H1 (cell line): ENCODE results near the gene CT47A1. TPM values are rescaled to one million over a fixed set of nuclear protein-coding genes. Genes with fewer than 3 reads are reported as not detected.

ENCODE experiments used
- CTCF ChIA-PET: fragments of 300-600 bp; sonication (Branson Sonifier 250); formaldehyde crosslinking; loops from one replicate; lab custom pipeline; 2021; ENCODE audit not compliant: partially characterized antibody; lab: Charles Lee
- POLR2A ChIA-PET: fragments of 300-600 bp; sonication (Branson Sonifier 250); formaldehyde crosslinking; loops from one replicate; lab custom pipeline; 2021; ENCODE audit warnings: inconsistent platforms; ENCODE audit not compliant: partially characterized antibody; lab: Charles Lee
- DNase-seq, 2 experiments: peaks; one replicate each; pipeline versions ENCODE4 v3.0.0 to v3.0.0-alpha.2; 2010 to 2022; ENCODE audit warnings: low spot score in 2 of 2, low read depth in 1 of 2, mixed read lengths in 1 of 2
- FAIRE-seq: peaks from 2 replicates; lab custom pipeline; 2011; peaks lifted over from hg19 to GRCh38; lab: Jason Lieb, UNC
- H2AFZ ChIP-seq: 2 replicates; pipeline ENCODE4 v1.8.1; 2012; ENCODE audit warnings: low read length, inconsistent platforms
- H2AK5ac ChIP-seq: 2 replicates; pipeline ENCODE4 v1.6.1; 2013; ENCODE audit warnings: low read depth, low read length
- H2BK120ac ChIP-seq: replicated peaks from 2 replicates; pipeline ENCODE3; 2013; ENCODE audit warnings: low read depth, low read length, inconsistent platforms
- H2BK12ac ChIP-seq: 2 replicates; pipeline ENCODE4 v1.6.1; 2013; ENCODE audit warnings: low read depth, low read length
- H2BK15ac ChIP-seq: 2 replicates; pipeline ENCODE4 v1.6.1; 2013; ENCODE audit warnings: low read length
- H2BK20ac ChIP-seq: 2 replicates; pipeline ENCODE4 v1.6.1; 2013; ENCODE audit warnings: low read length
- H2BK5ac ChIP-seq: 2 replicates; pipeline ENCODE4 v1.6.1; 2013; ENCODE audit warnings: low read depth, low read length
- H3K14ac ChIP-seq: 2 replicates; pipeline ENCODE4 v1.6.1; 2013; ENCODE audit warnings: inconsistent platforms; ENCODE audit not compliant: insufficient read length
- H3K18ac ChIP-seq: 2 replicates; pipeline ENCODE4 v1.6.1; 2013; ENCODE audit warnings: low read length; ENCODE audit errors: extremely low read depth
- H3K23ac ChIP-seq: 2 replicates; pipeline ENCODE4 v1.6.1; 2013; ENCODE audit warnings: inconsistent platforms; ENCODE audit not compliant: insufficient read length
- H3K23me2 ChIP-seq: 2 replicates; pipeline ENCODE4 v1.6.1; 2013; ENCODE audit warnings: low read depth, low read length
- H3K27ac ChIP-seq: 2 replicates; pipeline ENCODE4 v1.6.1; 2011; ENCODE audit warnings: low read depth, low read length, inconsistent platforms
- H3K27me3 ChIP-seq, 4 experiments: replicated peaks in 1 of 4; 1 replicate in 1 of 4; 2 replicates in 3 of 4; pipeline versions ENCODE4 v1.6.1 to v1.8.1; 2011 to 2013; ENCODE audit warnings: low read length in 3 of 4, mild to moderate bottlenecking in 3 of 4, inconsistent platforms in 2 of 4, mixed read lengths in 2 of 4, moderate library complexity in 1 of 4; ENCODE audit not compliant: control insufficient read depth in 3 of 4, insufficient read depth in 3 of 4; ENCODE audit errors: extremely low read depth in 1 of 4
- H3K36me3 ChIP-seq, 4 experiments: 2 replicates each; pipeline versions ENCODE4 v1.6.1 to v1.8.1; 2011 to 2013; ENCODE audit warnings: mild to moderate bottlenecking in 4 of 4, low read length in 3 of 4, moderate library complexity in 2 of 4, control low read depth in 1 of 4, inconsistent platforms in 1 of 4; ENCODE audit not compliant: insufficient read depth in 4 of 4, control insufficient read depth in 2 of 4
- H3K4ac ChIP-seq: replicated peaks from 2 replicates; pipeline ENCODE3; 2013; ENCODE audit warnings: low read length, low read depth, mixed read lengths, inconsistent platforms; ENCODE audit not compliant: insufficient read length
- H3K4me1 ChIP-seq, 4 experiments: replicated peaks in 1 of 4; 1 replicate in 1 of 4; 2 replicates in 3 of 4; pipeline versions ENCODE4 v1.6.1 to v1.8.1; 2011 to 2013; ENCODE audit warnings: low read length in 3 of 4, inconsistent platforms in 2 of 4, mixed read lengths in 1 of 4; ENCODE audit not compliant: insufficient read depth in 4 of 4, control insufficient read depth in 3 of 4
- H3K4me2 ChIP-seq, 2 experiments: 2 replicates each; pipeline versions ENCODE4 v1.6.1 to v1.8.1; 2011 to 2013; ENCODE audit warnings: low read depth in 2 of 2, low read length in 2 of 2, control low read depth in 1 of 2, inconsistent platforms in 1 of 2, mild to moderate bottlenecking in 1 of 2; ENCODE audit not compliant: insufficient read depth in 1 of 2
- H3K4me3 ChIP-seq, 4 experiments: fragments of 200-600, 300-600 bp in 1 of 4; sonication (generic), shearing (Covaris generic), sonication (Bioruptor Twin) in 1 of 4; 2 replicates each; pipeline versions ENCODE4 v1.5.1 to v1.8.1; 2011 to 2016; ENCODE audit warnings: low read length in 4 of 4, low read depth in 3 of 4, control low read depth in 2 of 4, inconsistent platforms in 2 of 4, mild to moderate bottlenecking in 2 of 4, mixed read lengths in 1 of 4, moderate library complexity in 1 of 4; ENCODE audit not compliant: insufficient read depth in 2 of 4; ENCODE audit errors: extremely low read depth in 1 of 4
- H3K56ac ChIP-seq: replicated peaks from 2 replicates; pipeline ENCODE3; 2013; ENCODE audit warnings: low read depth, mild to moderate bottlenecking, mixed read lengths, low read length, inconsistent platforms; ENCODE audit not compliant: insufficient read length
- H3K79me1 ChIP-seq: 2 replicates; pipeline ENCODE4 v1.6.1; 2013; ENCODE audit warnings: low read depth, low read length, control low read depth
- H3K79me2 ChIP-seq, 2 experiments: 2 replicates each; pipeline versions ENCODE4 v1.6.1 to v1.8.1; 2012 to 2013; ENCODE audit warnings: low read length in 2 of 2, mild to moderate bottlenecking in 2 of 2, inconsistent platforms in 1 of 2; ENCODE audit not compliant: insufficient read depth in 2 of 2, control insufficient read depth in 1 of 2
- H3K9ac ChIP-seq, 4 experiments: replicated peaks in 1 of 4; 1 replicate in 1 of 4; 2 replicates in 3 of 4; pipeline versions ENCODE4 v1.6.1 to v1.8.1; 2011 to 2013; ENCODE audit warnings: low read depth in 3 of 4, low read length in 3 of 4, control low read depth in 2 of 4, mild to moderate bottlenecking in 2 of 4, moderate library complexity in 2 of 4, inconsistent platforms in 1 of 4; ENCODE audit errors: extremely low read depth in 1 of 4
- H3K9me3 ChIP-seq, 2 experiments: 2 replicates each; pipeline versions ENCODE4 v1.6.1 to v1.8.1; 2012 to 2013; ENCODE audit warnings: mild to moderate bottlenecking in 2 of 2, moderate library complexity in 2 of 2, control low read depth in 1 of 2, inconsistent platforms in 1 of 2, low read depth in 1 of 2, low read length in 1 of 2, mixed read lengths in 1 of 2; ENCODE audit not compliant: insufficient read depth in 2 of 2
- H4K20me1 ChIP-seq, 2 experiments: replicated peaks in 1 of 2; 2 replicates each; pipeline versions ENCODE3 to v1.8.1; 2011 to 2013; ENCODE audit warnings: inconsistent platforms in 2 of 2, low read length in 2 of 2, mild to moderate bottlenecking in 1 of 2; ENCODE audit not compliant: insufficient read depth in 2 of 2, control insufficient read depth in 1 of 2
- H4K5ac ChIP-seq: 2 replicates; pipeline ENCODE4 v1.6.1; 2013; ENCODE audit warnings: low read length, low read depth, mixed read lengths, inconsistent platforms; ENCODE audit not compliant: insufficient read length
- H4K8ac ChIP-seq: 2 replicates; pipeline ENCODE4 v1.8.0; 2013; ENCODE audit warnings: mild to moderate bottlenecking, moderate library complexity, low read length, inconsistent platforms; ENCODE audit not compliant: insufficient read depth; ENCODE audit errors: extremely low read depth
- H4K91ac ChIP-seq: replicated peaks from 2 replicates; pipeline ENCODE3; 2013; ENCODE audit warnings: low read length, mixed read lengths, inconsistent platforms; ENCODE audit not compliant: insufficient read length
- SIX5 ChIP-seq: IDR thresholded peaks from 2 replicates; pipeline ENCODE4 v1.6.1; 2011; ENCODE audit warnings: mild to moderate bottlenecking, low read depth, low read length
- SUZ12 ChIP-seq: fragments of 200-600 bp; sonication (generic); IDR thresholded peaks from 2 replicates; pipeline ENCODE4 v1.6.1; 2012; ENCODE audit warnings: mild to moderate bottlenecking, inconsistent platforms, low read length, moderate library complexity, mixed read lengths
- WGBS, 2 experiments: shearing (Covaris generic) in 1 of 2; methylation state at CpG; one replicate each; pipeline versions ENCODE4 v1.1.6 to v1.1.7; 2013 to 2015; ENCODE audit warnings: low lambda C conversion rate in 2 of 2, mixed read lengths in 2 of 2, inconsistent platforms in 1 of 2, low coverage in 1 of 2, missing lambda C conversion rate in 1 of 2; ENCODE audit not compliant: insufficient replicate concordance in 2 of 2, insufficient coverage in 1 of 2, insufficient read length in 1 of 2; ENCODE audit errors: extremely low coverage in 1 of 2, missing lambda C conversion rate in 1 of 2; 5-methylcytosine and 5-hydroxymethylcytosine counted together
- polyA plus RNA-seq, 7 experiments: library from polyadenylated mRNA; depleted of rRNA in 3 of 7; stranded (reverse) in 5 of 7; unstranded in 2 of 7; fragments of >200 nt in 5 of 7; fragments of 200-250 nt in 2 of 7; gene quantifications; 1 replicate in 5 of 7; 2 replicates in 1 of 7; 4 replicates in 1 of 7; pipeline versions ENCODE4 v1.2.1 to v1.2.3, GENCODE V29; 2011 to 2013; ENCODE audit warnings: missing spikeins in 2 of 7, mixed read lengths in 2 of 7
- total RNA-seq: library from RNA; stranded (reverse); fragmentation: NEBNext Ultra II Directional; extraction: Animal tissue kit (Norgen Biotek cat#: 25700); gene quantifications from 2 replicates; pipeline ENCODE4 v1.2.1, GENCODE V29; 2021
- TF ChIP-seq, protein P1 (sequence below): IDR thresholded peaks from 2 replicates; pipeline ENCODE4 v1.6.1; 2012; ENCODE audit warnings: low read length, inconsistent platforms

CT47A1 gene
- total and polyA plus RNA-seq, 2 of the 8 experiments (the other 6 are each of a cell fraction or from before 2014, with no cell fraction given) = not detected

DNA sequence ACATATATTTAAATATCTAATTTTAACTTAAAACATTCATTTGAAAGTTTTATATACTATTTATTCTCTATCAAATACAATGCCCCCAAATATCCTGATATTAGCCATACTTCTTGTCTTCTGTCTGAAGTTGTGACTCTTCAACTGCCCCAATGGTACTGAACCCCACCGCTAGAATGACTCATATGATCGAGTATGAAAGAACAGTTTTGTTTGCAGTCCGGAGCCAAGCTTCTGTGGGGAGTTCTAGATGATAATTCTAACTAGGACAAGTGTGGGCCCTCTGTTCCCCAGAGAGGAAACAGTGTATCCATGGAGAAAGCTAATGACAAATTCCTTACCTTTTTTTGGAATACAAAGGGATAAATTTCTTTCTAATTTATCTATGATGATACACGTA, 24.7 kb upstream of the CT47A1 start:
- peaks cover 4 to 23% of the 10 kb centered on the region in 2 experiments; a peak in 3 of 4 replicates for H3K9me3 ChIP-seq
- H3K14ac ChIP-seq = no peak overlapping the region
- no peak overlapping the region for H3K27ac ChIP-seq
- no peak overlapping the region for H4K8ac ChIP-seq
- H3K36me3 ChIP-seq = no peaks in the 10 kb centered on the region
- no peak overlapping the region for H2AFZ ChIP-seq
- no peak overlapping the region for H2BK20ac ChIP-seq
- H4K5ac ChIP-seq = no peak overlapping the region
- H3K56ac ChIP-seq = no peak overlapping the region
- H3K23ac ChIP-seq = no peak overlapping the region
- no peak overlapping the region for H2BK15ac ChIP-seq
- H3K27me3 ChIP-seq = no peaks in the 10 kb centered on the region
- FAIRE-seq (no peak), DNase-seq (no peak)
- no peak overlapping the region for H3K4ac ChIP-seq
- no peaks in the 10 kb centered on the region for H3K4me1 ChIP-seq
- no peak overlapping the region for H4K91ac ChIP-seq
- no peak overlapping the region for H3K9ac ChIP-seq
- no peak overlapping the region for H3K4me2 ChIP-seq
- no peak overlapping the region for H3K4me3 ChIP-seq
- H3K23me2 ChIP-seq = no peaks in the 10 kb centered on the region
- no peak overlapping the region for H2BK12ac ChIP-seq
- no peak overlapping the region for H2BK5ac ChIP-seq
- ChIA-PET CTCF (no interaction called here), POLR2A (no interaction called here)
- no peaks in the 10 kb centered on the region for H3K79me2 ChIP-seq
- no peak overlapping the region for H2BK120ac ChIP-seq
- H3K79me1 ChIP-seq = no peaks in the 10 kb centered on the region
- no peaks in the 10 kb centered on the region for H4K20me1 ChIP-seq
- H3K18ac ChIP-seq = no peak overlapping the region
- TF ChIP-seq, protein P1, sequence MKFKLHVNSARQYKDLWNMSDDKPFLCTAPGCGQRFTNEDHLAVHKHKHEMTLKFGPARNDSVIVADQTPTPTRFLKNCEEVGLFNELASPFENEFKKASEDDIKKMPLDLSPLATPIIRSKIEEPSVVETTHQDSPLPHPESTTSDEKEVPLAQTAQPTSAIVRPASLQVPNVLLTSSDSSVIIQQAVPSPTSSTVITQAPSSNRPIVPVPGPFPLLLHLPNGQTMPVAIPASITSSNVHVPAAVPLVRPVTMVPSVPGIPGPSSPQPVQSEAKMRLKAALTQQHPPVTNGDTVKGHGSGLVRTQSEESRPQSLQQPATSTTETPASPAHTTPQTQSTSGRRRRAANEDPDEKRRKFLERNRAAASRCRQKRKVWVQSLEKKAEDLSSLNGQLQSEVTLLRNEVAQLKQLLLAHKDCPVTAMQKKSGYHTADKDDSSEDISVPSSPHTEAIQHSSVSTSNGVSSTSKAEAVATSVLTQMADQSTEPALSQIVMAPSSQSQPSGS = no peak
- TF ChIP-seq SUZ12 (no peak), SIX5 (no peak)
- 74% methylated on average over 4 of the region's 4 CpGs; no CpG with 5 or more reads in 1 of the 2 experiments for WGBS, 2 experiments
- no peak overlapping the region for H2AK5ac ChIP-seq
